Stimulated activated CD4-positive, alpha-beta T cell treated with anti-CD3 and anti-CD28 coated beads, Interleukin-12 subunit alpha, Interleukin-12 subunit beta, amount 100 ng/mL, for 48 hours (primary cell): ENCODE results near the gene IL32.

Experiments used
- DNase-seq, 3 donors: peaks; one replicate each; pipeline ENCODE4 v3.0.0-alpha.2; 2020; ENCODE audit warnings: low read depth in 2 of 3, low spot score in 1 of 3

IL32 gene

DNA sequence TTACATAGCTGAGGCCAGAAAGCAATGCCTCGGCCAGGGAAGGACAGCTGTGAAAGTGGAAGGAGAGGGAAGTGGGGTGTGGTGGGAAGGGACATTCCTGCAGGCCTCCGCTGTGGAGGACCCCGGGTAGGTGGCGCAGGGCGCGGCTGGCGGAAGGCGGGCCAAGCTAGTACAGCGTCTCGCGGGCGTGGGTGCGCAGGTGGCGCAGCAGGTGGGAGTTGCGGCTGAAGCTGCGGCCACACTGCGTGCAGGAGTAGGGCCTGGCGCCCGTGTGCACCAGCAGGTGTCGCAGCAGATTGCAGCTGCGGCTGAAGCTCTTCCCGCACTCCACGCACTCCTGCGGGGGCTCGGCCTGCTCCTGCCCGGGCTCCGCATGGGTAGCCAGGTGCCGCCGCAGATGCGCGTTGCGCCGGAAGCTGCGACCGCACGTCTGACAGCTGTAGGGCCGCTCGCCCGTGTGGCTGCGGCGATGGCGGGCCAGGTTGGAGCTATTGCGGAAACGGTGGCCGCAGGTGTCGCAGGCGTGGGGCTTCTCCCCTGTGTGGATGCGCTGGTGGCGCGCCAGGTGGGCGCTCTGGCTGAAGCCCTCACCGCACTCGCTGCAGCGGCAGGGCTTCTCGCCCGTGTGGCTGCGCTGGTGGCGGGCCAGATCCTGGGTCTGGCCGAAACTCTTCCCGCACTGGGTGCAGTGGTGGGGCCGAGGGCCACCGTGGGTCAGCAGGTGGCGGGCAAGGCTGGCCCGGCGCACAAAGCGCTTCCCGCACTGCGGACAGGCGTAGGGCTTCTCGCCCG, 23.7 kb downstream of the IL32 start:
- no peak for DNase-seq

DNA sequence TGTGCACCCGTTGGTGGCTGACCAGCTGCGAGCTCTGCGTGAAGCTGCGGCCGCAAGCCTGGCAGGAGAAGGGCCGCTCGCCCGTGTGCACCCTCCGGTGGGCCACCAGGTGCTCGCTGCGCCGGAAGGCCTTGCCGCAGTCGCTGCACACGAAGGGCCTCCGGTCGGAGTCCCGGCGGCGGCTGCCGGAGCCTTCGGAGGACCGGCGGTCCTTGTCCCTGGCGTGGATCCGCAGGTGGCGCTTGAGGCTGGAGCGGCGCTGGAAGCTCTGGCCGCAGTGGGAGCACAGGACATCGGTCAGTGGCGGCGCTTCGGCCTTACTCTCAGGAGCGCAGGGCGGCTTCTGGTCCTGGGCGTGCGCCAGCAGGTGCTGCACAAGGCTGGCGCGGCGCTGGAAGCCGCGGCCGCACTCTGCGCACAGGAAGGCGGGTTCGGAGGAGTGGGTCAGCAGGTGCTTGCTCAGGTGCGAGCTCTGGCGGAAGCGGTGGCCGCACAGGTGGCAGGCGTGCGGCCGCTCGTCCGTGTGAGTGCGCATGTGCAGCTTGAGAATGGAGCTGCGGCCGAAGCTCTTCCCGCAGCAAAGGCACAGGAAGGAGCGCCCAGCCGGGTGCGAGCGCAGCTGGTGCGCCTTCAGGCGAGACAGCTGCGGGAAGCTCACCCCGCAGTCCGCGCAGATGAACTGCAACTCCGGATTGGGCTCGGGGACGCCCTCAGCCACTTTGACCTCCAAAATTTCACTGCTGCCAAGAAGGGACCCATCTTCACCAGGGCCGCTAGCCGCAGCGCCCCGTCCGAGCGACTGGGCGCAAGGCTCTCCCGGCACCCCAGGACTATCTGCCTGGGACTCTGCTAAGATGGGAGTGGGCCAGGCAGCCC, 24.5 kb downstream of the IL32 start:
- no peak for DNase-seq

DNA sequence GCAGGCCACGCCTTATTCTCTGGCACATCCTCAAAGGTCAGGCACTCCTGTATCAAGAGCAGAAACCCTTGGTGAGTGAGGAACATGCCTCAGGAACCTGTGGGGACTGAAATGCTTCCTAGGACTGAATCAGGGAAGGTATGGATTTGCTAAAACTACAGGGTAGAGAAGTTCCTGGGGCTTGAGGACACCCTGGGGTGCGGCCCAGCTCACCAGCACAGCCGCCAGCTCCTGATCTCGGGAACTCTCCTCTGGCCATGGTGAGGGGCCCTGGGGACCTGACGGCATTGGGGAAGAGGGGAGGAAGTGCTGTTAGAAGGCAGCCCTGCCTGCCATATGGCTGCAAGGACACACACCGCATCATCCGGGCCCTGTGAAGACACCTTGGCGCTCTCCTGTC, 26.1 kb downstream of the IL32 start:
- no peak for DNase-seq

DNA sequence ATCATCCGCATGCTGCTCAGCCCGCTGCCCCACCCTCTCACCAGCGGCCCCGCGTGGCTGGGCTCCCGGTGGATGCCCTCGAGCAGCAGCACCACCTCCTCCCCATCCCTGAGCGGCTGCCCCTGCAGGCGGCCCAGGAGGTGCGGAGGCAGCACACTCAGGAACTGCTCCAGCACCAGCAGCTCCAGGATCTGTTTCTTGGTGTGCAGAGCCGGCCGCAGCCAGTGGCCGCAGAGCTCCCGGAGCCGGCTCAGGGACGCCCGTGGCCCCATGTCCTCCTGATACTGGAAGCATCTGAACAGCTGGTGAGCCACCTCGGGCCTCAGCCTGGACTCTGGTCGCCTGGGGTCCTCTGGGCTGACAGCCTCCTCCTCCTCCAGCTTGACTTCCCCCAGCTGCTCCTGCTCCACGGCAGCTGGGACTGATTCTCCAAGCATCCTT, 27.1 kb downstream of the IL32 start:
- DNase-seq: no peak

DNA sequence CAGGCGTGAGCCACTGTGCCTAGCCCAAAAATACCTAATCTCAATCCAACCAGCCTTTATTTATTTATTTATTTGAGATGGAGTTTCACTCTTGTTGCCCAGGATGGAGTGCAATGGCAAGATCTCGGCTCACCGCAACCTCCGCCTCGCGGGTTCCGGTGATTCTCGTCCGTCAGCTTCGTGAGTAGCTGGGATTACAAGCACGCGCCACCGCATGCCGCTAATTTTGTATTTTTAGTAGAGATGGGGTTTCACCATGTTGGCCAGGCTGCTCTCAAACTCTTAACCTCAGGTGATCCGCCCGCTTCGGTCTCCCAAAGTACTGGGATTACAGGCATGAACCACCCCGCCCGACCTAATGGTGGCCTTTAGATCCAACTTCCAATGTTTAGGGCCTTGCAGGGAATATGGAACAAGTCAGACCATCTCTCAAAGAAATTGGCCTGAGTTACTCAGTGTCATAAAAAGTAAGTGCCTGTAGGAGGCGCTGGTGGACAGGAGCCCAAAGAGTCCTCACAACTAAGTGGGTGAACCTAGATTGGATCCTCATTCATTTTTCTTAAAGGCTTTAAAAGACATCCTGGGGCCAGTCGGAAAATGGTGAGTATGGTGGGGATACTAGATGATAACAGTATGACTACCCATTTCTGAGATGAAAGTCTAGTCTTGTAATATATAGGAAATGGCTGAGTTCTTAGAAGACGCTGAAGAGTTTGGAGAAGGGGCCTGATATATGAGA, 29.0 kb downstream of the IL32 start:
- peak in 1 of 3 donors; percentile 69 for DNase-seq

DNA sequence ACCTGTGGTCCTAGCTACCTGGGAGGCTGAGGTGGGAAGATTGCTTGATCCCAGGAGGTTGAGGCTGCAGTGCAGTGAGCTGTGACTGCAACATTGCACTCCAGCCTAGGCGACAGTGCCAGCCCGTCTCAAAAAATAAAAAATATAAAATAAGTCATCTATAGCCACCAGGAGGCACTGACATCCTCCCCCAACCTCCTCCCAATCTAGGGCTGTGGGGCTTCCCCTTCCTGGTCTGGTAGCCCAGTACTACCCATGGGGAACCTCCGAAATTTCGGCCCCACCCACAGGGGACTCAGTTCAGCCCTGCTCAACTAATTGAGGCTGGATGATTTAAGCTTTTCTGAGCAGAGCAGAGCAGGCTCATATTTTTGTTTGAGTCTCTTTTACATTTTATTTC, 30.4 kb downstream of the IL32 start:
- DNase-seq: peak in 1 of 3 donors; percentile 58

DNA sequence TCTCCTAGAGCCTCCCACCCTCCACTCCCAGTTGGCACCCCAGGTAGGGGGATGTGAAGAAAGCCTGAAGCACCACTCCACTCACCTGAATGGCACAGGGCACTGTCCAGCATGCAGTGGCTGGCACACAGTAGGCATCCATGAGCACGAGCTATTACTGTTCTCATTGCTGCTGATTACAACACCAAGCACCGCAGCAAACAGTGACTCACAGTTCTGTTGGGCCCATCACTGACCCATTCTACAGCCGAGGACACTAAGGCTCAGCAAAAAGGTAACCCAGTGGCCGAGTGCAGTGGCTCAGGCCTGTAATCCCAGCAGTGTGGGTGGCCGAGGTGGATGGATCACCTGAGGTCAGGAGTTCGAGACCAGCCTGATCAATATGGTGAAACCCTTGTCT, 30.9 kb downstream of the IL32 start:
- DNase-seq: no peak

DNA sequence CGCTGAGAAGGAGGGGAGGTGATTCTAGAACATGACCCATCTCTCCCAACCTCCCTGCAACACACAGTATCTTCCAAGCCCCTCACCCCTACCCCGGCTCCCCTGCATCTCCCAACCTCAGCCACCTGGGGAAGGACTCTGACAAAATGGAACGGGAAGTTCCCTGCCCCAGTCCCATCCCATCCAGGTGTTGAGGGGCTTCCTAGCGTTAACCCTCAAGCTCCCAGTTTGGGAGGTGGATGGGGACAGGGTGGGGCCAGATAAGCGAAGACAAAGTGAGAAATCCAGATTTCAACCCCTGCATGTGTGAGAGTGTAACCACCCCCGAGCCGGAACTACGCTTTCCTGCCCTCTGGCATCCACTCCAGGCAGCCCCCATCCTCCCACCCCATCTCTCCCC, 31.8 kb downstream of the IL32 start:
- no peak for DNase-seq

DNA sequence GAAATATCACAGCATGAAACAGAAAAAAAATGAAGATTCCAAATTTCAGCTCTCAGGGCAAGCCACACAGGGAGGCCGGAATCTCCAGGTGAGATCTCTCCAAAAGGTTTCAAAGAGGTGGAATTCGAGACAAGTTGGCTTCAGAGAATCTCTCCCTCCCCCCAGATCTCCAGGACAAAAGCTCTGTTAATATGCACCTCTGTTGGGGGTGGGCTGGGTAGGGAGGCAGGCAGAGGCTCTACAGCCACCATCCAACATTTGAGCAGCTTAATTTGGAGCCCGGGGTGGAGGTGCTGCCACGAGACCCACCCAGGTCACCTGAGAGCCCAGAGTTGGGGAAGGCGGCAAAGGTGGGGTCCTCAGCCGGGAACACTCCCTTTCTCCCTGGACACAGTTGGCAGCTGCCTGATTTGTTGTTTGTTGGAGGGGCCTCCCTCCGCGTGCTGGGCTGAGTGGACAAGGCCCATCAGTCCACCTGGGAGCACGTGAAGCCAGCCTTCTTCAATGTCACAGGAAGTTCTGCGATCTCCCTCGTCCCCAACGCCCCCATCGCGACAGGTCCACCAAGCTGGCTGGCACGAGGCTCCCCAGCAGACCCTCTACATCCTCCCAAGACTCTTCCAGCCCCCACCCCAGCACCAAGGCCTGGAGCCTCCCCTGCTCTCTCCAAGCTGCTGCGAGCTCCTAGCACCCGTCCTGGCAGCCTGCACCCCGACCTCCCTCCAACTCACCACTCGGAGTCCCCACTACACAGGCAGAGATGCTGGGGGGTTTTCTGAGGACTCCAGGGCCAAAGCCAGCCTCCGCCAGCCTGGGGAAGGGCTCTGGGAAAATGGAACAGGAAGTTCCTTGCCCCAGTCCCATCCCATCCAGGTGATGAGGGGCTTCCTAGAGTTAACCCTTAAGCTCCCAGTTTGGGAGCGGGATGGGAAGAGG, 33.3 kb downstream of the IL32 start, which contains the start of gene ZSCAN10:
Gene ZSCAN10, minus strand, starts transcription at position 836 of the 936 bp plus-strand sequence. CDS start 6,357 bp downstream, outside the sequence.
- no peak for DNase-seq

DNA sequence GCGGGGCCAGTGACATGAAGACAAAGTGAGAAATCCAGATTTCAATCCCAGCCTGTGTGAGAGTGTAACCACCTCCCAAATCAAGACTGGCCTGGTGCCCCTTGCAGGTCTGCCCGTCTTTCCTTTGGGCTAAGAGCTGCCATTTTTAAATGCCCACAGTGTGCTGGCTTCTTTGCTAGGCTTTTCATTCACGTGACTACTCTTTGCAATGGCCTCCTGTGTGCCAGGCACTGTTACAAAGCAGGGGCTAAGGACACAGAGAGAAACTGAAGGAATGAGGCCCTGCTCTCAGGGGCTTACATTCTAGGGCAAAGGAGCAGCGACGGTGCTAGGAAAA, 33.9 kb downstream of the IL32 start:
- no peak for DNase-seq

DNA sequence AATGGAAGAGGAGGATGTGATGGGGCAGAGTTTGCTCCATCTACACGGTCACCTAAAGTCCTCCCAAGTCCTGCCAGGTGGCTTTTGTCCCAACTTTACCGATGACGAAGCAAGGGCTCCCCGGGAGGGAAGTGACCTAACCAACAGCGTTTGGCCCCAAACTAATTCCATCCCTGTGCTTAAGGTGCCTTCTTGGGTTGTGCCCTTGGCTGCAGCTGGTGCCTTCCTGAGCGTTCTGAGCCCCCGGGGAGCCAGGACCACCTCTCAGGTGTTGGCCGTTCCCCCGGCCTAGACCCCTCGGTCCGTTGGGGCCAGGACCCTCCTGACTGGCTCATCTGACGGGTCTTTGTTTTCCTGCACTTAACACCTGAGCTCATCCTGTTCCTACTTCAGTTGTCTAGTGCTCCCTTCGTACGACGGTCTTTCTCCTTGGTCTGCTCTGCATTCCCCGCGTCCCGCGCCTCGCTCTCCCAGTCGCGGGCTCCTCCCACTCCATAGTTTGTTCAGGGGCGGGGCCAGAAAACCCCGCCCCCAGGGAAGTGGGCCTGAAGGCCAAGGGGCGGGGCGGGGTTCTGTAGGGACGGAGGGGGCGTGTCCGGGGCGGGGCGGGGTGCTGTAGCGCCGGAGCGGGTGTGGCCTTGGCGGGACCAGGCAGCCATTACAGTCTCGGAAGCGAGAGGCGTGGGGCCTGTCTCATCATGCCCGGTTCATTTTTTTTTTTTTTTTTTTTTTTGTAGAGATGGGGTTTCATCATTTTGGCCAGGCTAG, 34.5 kb downstream of the IL32 start:
- DNase-seq: peak; percentile 91 to 94 (median 91)

DNA sequence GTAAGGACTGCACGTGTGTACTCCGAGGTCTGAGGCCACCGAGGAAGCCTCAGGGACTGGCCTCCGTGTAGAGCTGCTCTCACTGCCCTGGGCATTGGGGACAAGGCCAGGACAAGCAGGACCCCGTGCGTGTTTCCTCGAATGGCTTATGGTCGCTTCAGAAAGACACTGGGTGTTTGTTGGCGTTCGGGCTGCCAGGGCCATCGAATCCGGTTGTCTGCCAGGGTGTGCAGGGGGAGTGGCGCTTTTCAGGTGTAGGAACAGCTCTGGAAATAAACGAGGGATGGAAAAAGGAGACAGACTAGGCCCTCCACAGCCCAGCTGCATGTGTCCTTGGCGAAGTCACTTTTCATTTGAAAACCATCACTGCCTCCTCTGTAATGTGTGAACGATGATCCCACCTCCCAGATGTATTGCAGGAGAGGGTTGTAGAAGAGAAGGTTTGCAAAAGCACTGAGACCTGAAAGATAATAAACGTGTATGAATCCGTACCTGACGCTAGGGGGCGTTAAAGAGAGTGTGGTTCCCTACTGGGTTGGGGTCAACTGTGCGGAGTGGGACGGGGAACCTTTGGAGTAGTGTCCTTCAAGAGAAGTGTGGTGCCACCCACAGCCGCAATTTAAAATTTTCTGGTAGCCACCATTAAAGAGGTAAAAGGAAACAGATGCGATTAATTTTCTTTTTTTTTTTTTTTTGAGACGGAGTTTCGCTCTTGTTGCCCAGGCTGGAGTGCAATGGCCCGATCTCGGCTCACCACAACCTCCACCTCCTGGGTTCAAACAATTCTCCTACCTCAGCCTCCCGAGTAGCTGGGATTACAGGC, 35.8 kb downstream of the IL32 start:
- peak in 2 of 3 donors; percentile 33 to 62 for DNase-seq

DNA sequence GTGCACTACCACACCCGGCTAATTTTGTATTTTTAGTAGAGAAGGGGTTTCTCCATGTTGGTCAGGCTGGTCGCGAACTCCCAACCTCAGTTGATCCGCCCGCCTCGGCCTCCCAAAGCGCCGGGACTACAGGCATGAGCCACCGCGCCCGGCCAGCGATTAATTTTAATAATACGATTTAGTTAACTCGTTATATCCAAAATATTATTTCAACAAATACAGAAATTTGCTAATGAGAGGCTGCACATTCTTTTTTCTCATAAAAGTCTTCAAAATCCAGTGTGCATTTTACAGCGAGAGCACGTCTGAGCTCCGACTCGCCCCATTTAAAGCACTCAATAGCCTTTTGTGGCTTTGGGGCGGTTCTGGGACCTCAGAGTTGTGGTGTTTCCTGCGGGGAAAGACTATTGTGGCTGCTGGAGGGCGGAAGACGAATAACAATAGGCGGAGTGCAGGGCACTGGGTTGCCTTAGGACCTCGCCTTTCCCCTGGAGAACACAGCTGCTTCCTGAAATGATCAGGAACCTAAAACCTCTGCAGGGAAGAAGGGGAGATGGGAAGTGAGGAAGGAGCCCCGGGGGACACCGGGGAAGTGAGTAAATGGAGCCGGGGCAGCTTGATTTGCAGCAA, 36.5 kb downstream of the IL32 start:
- DNase-seq: no peak

DNA sequence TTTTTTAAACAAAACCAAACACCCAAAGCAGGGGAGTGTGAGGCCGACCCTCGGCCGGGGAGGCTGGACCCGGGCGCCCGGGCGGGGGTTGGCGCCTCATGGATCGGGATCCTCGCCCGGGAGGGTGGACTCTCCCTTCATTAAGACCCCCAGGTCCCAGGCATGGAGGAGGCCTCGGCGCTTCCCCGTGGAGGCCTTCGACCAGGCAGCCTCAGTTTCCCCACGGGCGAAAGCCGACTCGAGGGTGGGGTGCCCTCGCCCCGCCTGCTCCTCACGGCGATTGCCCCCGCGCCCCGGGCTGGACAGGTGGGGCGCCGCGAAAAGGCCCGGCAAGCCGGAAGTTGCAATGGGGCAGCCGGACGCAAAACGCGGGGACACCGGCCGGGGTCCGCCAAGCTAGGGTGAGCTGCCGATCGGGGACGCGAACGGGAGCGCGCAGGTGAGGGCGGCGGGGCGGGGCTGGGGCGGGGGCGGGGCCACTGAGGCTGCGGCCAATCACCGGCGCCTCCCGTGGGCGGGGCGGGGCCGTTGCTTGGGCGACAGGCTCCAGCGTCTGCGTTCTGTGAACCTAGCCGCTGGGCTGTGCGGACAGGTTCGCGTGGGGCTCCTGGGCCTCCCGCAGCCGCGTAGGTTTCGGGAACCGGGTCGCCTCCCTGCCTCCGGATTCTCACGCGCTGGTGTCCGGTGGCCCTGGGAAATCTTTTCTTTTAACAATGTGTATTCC, 40.9 kb downstream of the IL32 start:
- DNase-seq: peak; percentile 89 to 91 (median 90)

DNA sequence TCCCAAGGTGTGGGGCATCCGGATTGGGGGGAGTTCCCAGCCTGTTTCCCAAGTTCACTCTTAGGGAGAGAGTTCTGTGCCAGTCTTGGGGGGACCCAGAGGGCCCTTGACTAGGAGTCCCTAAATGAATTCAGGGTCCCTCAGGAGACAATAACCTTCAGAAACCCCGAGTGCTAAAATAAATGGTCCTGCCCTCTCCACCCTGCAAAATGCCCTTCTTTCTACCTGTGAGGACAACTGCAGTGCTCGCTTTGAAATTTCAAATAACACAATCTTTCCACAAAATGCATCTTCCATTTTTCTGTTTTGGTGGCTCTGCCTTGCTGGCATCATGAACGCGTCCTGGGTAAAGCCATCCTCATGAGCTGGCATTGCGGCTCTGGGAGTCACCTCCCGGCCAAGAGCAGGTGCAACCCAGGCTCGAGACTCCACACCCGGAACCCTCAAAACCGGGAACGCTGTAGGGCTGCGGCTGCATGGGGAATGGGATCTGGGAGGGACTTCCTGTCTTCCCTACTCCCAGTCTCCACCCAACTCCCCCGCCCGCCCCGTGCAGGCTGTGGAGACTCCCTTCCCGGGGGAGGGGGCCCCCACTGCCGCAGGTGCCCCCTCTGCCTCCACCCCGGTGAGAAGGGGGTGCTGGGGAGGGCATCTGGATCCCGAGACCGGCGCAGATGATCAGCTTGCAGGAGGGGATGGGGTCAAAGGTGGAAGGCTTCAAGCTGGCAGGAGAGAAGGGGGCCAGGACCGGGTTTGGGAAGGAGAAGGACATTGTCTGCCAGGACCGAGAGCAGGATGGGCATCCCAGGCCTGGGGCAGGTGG, 46.8 kb downstream of the IL32 start, which contains the start of gene ZNF205:
Gene ZNF205, plus strand, starts transcription at position 529 of the 823 bp plus-strand sequence. CDS start 845 bp downstream, outside the sequence.
- no peak for DNase-seq

DNA sequence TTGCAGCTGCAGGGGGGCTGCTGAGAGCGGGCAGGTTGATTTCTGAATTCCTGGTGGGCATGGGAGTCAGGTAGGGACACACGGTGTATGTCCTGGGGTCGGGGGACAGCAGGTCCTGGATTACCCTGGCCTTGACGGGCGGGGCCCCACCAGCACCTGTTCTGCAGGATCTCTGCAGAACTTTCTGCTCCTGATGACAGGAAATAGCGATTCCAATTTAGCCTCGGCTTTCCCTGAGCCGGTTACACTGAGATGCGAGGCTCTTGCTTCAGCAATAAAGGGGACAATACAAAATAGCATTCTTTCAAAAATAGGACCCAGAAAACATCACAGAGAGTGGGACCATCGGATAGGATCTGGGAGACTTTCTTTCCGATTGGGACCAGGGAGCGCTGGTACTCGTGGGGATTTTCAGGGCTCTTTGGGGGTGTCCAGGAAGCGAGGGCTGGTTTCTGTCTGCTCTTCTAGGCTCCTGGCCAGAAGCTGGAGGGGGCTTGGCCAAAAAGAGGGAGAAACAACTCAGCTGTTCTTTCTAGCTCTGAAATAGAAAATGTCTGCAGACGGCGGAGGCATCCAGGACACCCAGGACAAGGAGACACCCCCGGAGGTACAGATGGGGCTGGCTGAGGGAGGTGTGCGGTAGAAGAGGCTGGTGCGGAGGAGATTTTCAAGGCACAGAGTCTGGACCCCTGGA, 47.6 kb downstream of the IL32 start:
- no peak for DNase-seq
